Measurements from ENCODE around the gene PDE10A. TPM values are rescaled to one million over a fixed set of nuclear protein-coding genes. Genes with fewer than 3 reads are reported as not detected.
"Not testable (repeated sequence)": the region's sequence is repeated elsewhere in the genome, so short reads cannot be mapped to it uniquely, and the experiment has no call there.

PDE10A gene
- total RNA-seq, 2 donors from 2014 or later: not detected

DNA sequence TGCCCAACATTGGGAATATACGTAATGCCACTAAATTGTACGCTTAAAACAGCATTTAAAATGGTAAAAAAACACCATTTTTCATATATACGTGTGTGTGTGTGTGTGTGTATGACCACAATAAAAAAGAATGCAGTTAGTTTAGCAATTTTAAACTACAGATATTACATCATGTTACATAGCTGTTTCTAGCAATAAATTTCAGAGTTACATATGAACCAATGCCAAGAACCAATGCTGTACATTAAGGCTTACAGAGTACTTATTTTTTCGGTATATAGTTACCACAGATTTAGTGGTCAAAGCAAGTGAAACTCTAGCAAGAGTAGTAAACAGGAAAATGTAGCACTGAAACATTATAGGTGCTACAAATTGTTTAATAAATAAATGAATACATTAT is 119.3 kb downstream of the PDE10A start:
- ATAC-seq (no peak), DNase-seq (ENCODE audit: low spot score) (no peak)
- Mint-ChIP-seq H3K9me3 (peaks cover 4% of the 10 kb centered on the region), H3K4me1 (ENCODE audit: low read depth in 2 of 2) (no peaks in the 10 kb centered on the region), H3K4me3 (no peak overlapping the region), H3K27me3 (no peaks in the 10 kb centered on the region), H3K27ac (no peak overlapping the region), H3K36me3 (no peaks in the 10 kb centered on the region)

- ATAC-seq (no peak), DNase-seq (ENCODE audit: low spot score) (no peak)
- Mint-ChIP-seq H3K4me1 (ENCODE audit: low read depth in 2 of 2) (no peaks in the 10 kb centered on the region), H3K9me3 (peaks cover 10% of the 10 kb centered on the region), H3K27ac (no peak overlapping the region), H3K36me3 (no peaks in the 10 kb centered on the region), H3K27me3 (no peaks in the 10 kb centered on the region), H3K4me3 (no peak overlapping the region)
Observed at GRCh38 chr6:165536911-165537310, 126.1 kb downstream of the PDE10A start.

DNA sequence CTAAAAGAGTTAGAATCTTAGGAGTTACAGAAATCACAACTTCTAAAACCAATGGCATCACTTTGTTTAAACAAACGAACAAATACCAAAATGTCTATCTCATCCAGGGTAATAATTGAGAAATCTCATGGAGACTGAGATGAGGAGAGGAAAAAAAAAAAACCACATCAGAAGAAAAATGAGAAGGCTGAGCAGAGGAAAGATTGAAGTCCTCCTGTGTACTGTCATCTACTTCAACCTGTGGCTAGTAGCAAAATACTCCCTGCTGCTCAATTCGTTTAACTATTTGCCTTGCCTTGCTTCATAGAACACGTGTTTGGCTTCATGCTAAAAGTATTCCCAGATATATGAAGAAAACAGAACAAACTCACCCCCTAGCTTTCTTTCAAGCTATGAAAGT is 143.7 kb downstream of the PDE10A start:
- DNase-seq (ENCODE audit: low spot score): no peak

DNA sequence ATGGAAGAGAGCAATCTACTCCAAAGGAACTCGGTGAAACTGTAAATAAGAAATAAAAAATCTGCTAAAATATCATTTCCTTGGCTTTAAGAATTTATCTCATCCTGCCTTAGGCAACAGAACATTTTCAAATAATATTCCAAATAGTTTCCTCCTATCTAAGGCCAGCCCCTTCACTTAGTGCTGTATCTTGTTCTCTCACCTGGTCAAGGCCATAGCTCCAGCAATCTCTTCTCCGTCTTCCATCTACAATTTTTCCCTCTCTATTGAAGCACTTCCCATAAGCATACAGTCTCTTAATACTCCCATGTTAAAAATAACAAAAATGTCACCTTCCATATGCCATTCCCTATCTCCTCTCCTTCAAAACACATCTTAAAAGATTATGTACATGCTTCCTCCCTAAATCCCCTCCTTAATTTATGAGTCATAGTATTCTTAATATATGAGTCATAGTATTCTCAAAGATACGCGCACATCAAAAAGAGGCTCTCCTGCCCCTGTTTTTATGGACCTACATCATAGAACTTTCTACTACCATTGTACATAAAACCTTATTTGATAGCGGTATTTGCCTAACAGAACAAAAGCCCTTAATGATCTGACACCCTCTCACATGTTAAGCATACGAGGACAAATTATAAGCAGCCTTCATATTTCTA is 146.9 kb downstream of the PDE10A start:
- no peak overlapping the region for H3K4me3 Mint-ChIP-seq
- ATAC-seq (no peak), DNase-seq (ENCODE audit: low spot score) (no peak)
- H3K36me3 Mint-ChIP-seq: no peaks in the 10 kb centered on the region
- H3K27ac Mint-ChIP-seq: no peak overlapping the region
- H3K27me3 Mint-ChIP-seq: no peaks in the 10 kb centered on the region
- no peaks in the 10 kb centered on the region for H3K4me1 Mint-ChIP-seq (ENCODE audit: low read depth in 2 of 2)
- H3K9me3 Mint-ChIP-seq: peaks cover 4% of the 10 kb centered on the region

More for the DNA sequence above, 143.7 kb downstream of the PDE10A start:
- H3K27ac Mint-ChIP-seq: no peak overlapping the region
- H3K27me3 Mint-ChIP-seq: no peaks in the 10 kb centered on the region
- no peaks in the 10 kb centered on the region for H3K36me3 Mint-ChIP-seq
- H3K9me3 Mint-ChIP-seq: peaks cover 5% of the 10 kb centered on the region
- no peak for ATAC-seq
- no peak overlapping the region for H3K4me3 Mint-ChIP-seq
- H3K4me1 Mint-ChIP-seq (ENCODE audit: low read depth in 2 of 2): no peaks in the 10 kb centered on the region

GRCh38 chr6:165514621-165515020 is 148.4 kb downstream of the PDE10A start:
- no peak overlapping the region for H3K4me3 Mint-ChIP-seq
- no peaks in the 10 kb centered on the region for H3K36me3 Mint-ChIP-seq
- ATAC-seq (no peak), DNase-seq (ENCODE audit: low spot score) (no peak)
- H3K27ac Mint-ChIP-seq: no peak overlapping the region
- no peaks in the 10 kb centered on the region for H3K27me3 Mint-ChIP-seq
- H3K4me1 Mint-ChIP-seq (ENCODE audit: low read depth in 2 of 2): no peaks in the 10 kb centered on the region
- H3K9me3 Mint-ChIP-seq: peaks cover 7% of the 10 kb centered on the region

- Mint-ChIP-seq H3K27ac (no peak overlapping the region), H3K4me1 (ENCODE audit: low read depth in 2 of 2) (no peaks in the 10 kb centered on the region), H3K27me3 (no peaks in the 10 kb centered on the region), H3K4me3 (no peak overlapping the region), H3K9me3 (peaks cover 12% of the 10 kb centered on the region), H3K36me3 (no peaks in the 10 kb centered on the region)
- ATAC-seq (no peak), DNase-seq (ENCODE audit: low spot score) (no peak)
Observed at GRCh38 chr6:165511807-165512206, 151.2 kb downstream of the PDE10A start.

GRCh38 chr6:165508321-165508869 is 154.6 kb downstream of the PDE10A start:
- H3K27me3 Mint-ChIP-seq: no peaks in the 10 kb centered on the region
- ATAC-seq (no peak), DNase-seq (ENCODE audit: low spot score) (no peak)
- no peaks in the 10 kb centered on the region for H3K4me1 Mint-ChIP-seq (ENCODE audit: low read depth in 2 of 2)
- H3K36me3 Mint-ChIP-seq: no peaks in the 10 kb centered on the region
- H3K4me3 Mint-ChIP-seq: no peak overlapping the region
- H3K27ac Mint-ChIP-seq: no peak overlapping the region
- H3K9me3 Mint-ChIP-seq: peaks cover 8% of the 10 kb centered on the region

DNA sequence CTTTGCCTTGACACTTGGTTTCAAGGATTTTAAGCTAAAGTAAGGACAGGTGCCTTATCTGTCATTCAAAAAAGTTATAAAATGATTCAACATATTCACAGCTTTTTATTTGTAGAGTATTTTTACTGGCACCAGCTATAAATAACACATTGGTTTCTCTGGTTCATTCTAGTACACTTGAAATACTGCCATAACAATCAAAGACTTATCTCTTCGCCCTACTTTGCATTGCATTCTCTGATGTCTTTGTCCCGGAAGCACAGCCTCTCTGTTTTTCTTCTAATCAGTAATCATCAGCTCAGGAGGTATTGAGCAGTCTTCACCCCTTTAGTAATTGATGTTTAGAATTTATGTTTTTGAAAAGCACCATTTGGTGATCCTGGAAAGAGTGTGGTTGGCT is 156.4 kb downstream of the PDE10A start:
- no peaks in the 10 kb centered on the region for H3K4me1 Mint-ChIP-seq (ENCODE audit: low read depth in 2 of 2)
- H3K4me3 Mint-ChIP-seq: no peak overlapping the region
- no peak overlapping the region for H3K27ac Mint-ChIP-seq
- H3K36me3 Mint-ChIP-seq: no peaks in the 10 kb centered on the region
- H3K27me3 Mint-ChIP-seq: no peaks in the 10 kb centered on the region
- ATAC-seq: no peak
- DNase-seq (ENCODE audit: low spot score): no peak
- H3K9me3 Mint-ChIP-seq: peaks cover 12% of the 10 kb centered on the region

DNA sequence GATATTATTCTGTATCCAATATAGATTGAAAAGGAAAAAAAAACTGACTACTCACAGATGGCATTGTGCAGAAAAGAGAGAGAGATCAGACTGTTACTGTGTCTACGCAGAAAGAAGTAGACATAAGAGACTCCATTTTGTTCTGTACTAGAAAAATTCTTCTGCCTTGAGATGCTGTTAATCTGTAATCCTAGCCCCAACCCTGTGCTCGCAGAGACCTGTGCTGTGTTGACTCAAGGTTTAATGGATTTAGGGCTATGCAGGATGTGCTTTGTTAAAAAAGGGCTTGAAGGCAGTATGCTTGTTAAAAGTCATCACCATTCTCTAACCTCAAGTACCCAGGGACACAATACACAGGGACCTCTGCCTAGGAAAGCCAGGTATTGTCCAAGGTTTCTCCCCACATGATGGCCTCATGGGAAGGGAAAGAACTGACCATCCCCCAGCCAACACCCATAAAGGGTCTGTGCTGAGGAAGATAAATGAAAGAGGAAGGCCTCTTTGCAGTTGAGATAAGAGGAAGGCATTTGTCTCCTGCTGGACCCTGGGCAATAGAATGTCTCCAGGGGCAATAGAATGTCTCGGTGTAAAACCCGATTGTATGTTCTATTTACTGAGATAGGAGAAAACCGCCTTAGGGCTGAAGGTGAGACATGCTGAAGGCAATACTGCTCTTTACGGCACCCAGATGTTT is 162.7 kb downstream of the PDE10A start:
- H3K9me3 Mint-ChIP-seq; H3K27me3 Mint-ChIP-seq; DNase-seq (ENCODE audit: low spot score); H3K27ac Mint-ChIP-seq; H3K4me3 Mint-ChIP-seq; H3K4me1 Mint-ChIP-seq (ENCODE audit: low read depth in 2 of 2); ATAC-seq; H3K36me3 Mint-ChIP-seq: not testable (repeated sequence)

DNA sequence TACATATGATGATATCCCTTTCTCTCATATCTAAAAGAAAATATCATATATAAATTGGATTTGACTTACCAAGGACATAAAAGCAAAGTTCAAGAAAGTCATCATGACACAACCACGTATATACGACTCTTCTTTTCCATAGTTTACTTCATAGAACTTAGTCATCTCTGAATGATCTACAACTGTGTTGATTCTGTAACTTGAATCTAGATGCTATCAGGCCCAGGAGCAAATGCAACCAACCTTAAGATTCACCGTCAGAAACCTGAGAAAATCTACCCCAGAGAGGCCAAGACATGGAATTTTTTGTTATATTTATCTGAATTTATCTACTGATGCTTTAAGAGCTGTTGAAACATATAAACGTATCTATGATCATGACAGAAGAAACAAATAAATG is 165.6 kb downstream of the PDE10A start:
- DNase-seq (ENCODE audit: low spot score) (no peak), ATAC-seq (no peak)
- no peaks in the 10 kb centered on the region for H3K4me1 Mint-ChIP-seq (ENCODE audit: low read depth in 2 of 2)
- no peak overlapping the region for H3K27ac Mint-ChIP-seq
- peaks cover 11% of the 10 kb centered on the region for H3K9me3 Mint-ChIP-seq
- H3K27me3 Mint-ChIP-seq: no peaks in the 10 kb centered on the region
- no peak overlapping the region for H3K4me3 Mint-ChIP-seq
- no peaks in the 10 kb centered on the region for H3K36me3 Mint-ChIP-seq

GRCh38 chr6:165488624-165489295 is 174.3 kb downstream of the PDE10A start:
- DNase-seq (ENCODE audit: low spot score) (no peak), ATAC-seq (no peak)
- Mint-ChIP-seq H3K4me1 (ENCODE audit: low read depth in 2 of 2) (no peaks in the 10 kb centered on the region), H3K27me3 (no peaks in the 10 kb centered on the region), H3K9me3 (peaks cover 26% of the 10 kb centered on the region), H3K27ac (no peak overlapping the region), H3K4me3 (no peak overlapping the region), H3K36me3 (no peaks in the 10 kb centered on the region)

- H3K36me3 Mint-ChIP-seq: no peaks in the 10 kb centered on the region
- H3K4me1 Mint-ChIP-seq (ENCODE audit: low read depth in 2 of 2): no peaks in the 10 kb centered on the region
- ATAC-seq: no peak
- peaks cover 22% of the 10 kb centered on the region for H3K9me3 Mint-ChIP-seq
- H3K27me3 Mint-ChIP-seq: no peaks in the 10 kb centered on the region
- H3K27ac Mint-ChIP-seq: no peak overlapping the region
- no peak for DNase-seq (ENCODE audit: low spot score)
- no peak overlapping the region for H3K4me3 Mint-ChIP-seq
Observed at GRCh38 chr6:165487950-165488349, 175.1 kb downstream of the PDE10A start.

DNA sequence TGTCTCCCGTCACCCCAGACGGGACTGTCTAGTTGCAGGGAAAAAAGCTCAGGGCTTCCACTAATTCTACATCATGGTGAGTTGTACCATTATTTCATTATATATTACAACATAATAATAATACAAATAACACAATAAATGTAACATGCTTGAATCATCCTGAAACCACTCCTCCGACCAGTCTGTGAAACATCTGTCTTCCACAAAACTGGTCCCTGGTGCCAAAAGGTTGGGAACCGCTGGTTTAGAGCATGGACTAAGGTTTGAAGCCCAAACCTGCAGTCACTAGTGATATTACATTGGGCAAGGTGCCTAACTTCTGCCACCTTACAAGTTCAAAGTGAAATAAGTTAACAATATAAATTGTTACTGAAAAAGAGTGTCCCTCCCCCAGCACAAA is 175.7 kb downstream of the PDE10A start:
- Mint-ChIP-seq H3K36me3 (no peaks in the 10 kb centered on the region), H3K9me3 (peaks cover 20% of the 10 kb centered on the region), H3K4me3 (no peak overlapping the region), H3K4me1 (ENCODE audit: low read depth in 2 of 2) (no peaks in the 10 kb centered on the region), H3K27me3 (no peaks in the 10 kb centered on the region), H3K27ac (no peak overlapping the region)
- DNase-seq (ENCODE audit: low spot score) (no peak), ATAC-seq (no peak)
